Fibroblast of skin of back (primary cell): ENCODE measurements around the gene F7.

Experiments
- DNase-seq: peaks from one replicate; pipeline ENCODE4 v3.0.0-alpha.2; 2013

F7 gene

GRCh38 chr13:113118261-113119021, 12.8 kb downstream of the F7 start:
- DNase-seq, result no peak

GRCh38 chr13:113119166-113119821, 13.7 kb downstream of the F7 start:
- DNase-seq, result no peak

GRCh38 chr13:113119822-113120189, 14.2 kb downstream of the F7 start:
- DNase-seq, result no peak

- no peak for DNase-seq
These were observed 14.9 kb downstream of the F7 start for GRCh38 chr13:113120300-113121182.

- no peak for DNase-seq
These were observed 15.8 kb downstream of the F7 start for GRCh38 chr13:113121183-113121927.

- no peak for DNase-seq
These were observed 16.4 kb downstream of the F7 start for GRCh38 chr13:113121928-113122471.

- peak; percentile 64 for DNase-seq
These were observed 17.1 kb downstream of the F7 start, which contains the start of gene F10 for GRCh38 chr13:113122550-113123225. TSS of gene F10 (plus strand) at chr13:113122799. CDS start at chr13:113122856, 57 bp downstream.

- no peak for DNase-seq
These were observed 17.9 kb downstream of the F7 start for GRCh38 chr13:113123226-113124201.

GRCh38 chr13:113124211-113124970, 18.8 kb downstream of the F7 start:
- DNase-seq, result no peak

- no peak for DNase-seq
These were observed 20.1 kb downstream of the F7 start for GRCh38 chr13:113125506-113126264.

GRCh38 chr13:113126265-113127150, 20.9 kb downstream of the F7 start:
- DNase-seq, result no peak

GRCh38 chr13:113129480-113129879, 23.9 kb downstream of the F7 start:
- DNase-seq, result no peak

- no peak for DNase-seq
These were observed 24.5 kb downstream of the F7 start for GRCh38 chr13:113129921-113130750.

GRCh38 chr13:113135281-113135760, 29.7 kb downstream of the F7 start:
- DNase-seq, result no peak

GRCh38 chr13:113137691-113138298, 32.2 kb downstream of the F7 start:
- no peak for DNase-seq
